K562 (cell line): ENCODE data around the gene KLKB1. TPM values are rescaled to one million over a fixed set of nuclear protein-coding genes. Genes with fewer than 3 reads are reported as not detected.

ENCODE experiments used
- DPF2 ChIP-seq: fragments of 450-650 bp; IDR thresholded peaks from 2 replicates; pipeline ENCODE4 v1.6.1; 2016
- HCFC1 ChIP-seq: IDR thresholded peaks from 2 replicates; pipeline ENCODE4 v1.6.1; 2012; ENCODE audit warnings: low read depth, low read length, improper control_type of control experiment
- L3MBTL2 ChIP-seq: fragments of 450-650 bp; IDR thresholded peaks from 2 replicates; pipeline ENCODE4 v1.6.1; 2016; ENCODE audit warnings: mild to moderate bottlenecking, moderate library complexity
- MGA ChIP-seq: fragments of 450-650 bp; IDR thresholded peaks from 2 replicates; pipeline ENCODE4 v1.6.1; 2016; ENCODE audit warnings: mild to moderate bottlenecking, moderate library complexity
- NR1H2 ChIP-seq: sonication (generic); formaldehyde crosslinking; IDR thresholded peaks from 2 replicates; pipeline ENCODE4 v1.4.0; 2020; ENCODE audit warnings: mild to moderate bottlenecking, missing genetic modification reagents
- PKNOX1 ChIP-seq: fragments of 450-650 bp; IDR thresholded peaks from 2 replicates; pipeline ENCODE4 v1.6.1; 2016
- RBM14 ChIP-seq: fragments of 200-400 bp; formaldehyde crosslinking; IDR thresholded peaks from 2 replicates; pipeline ENCODE4 v1.6.1; 2018; ENCODE audit warnings: low read depth, mild to moderate bottlenecking, low read length, moderate library complexity, borderline replicate concordance; ENCODE audit not compliant: insufficient read depth
- SIN3A ChIP-seq, 2 experiments: fragments of 150-350 bp in 1 of 2; IDR thresholded peaks; 2 replicates each; pipeline ENCODE4 v1.6.1; 2011 to 2016; ENCODE audit warnings: borderline replicate concordance in 2 of 2, low read depth in 2 of 2, low read length in 2 of 2, mild to moderate bottlenecking in 2 of 2, moderate library complexity in 2 of 2; ENCODE audit not compliant: control insufficient read depth in 1 of 2
- ZBTB7A ChIP-seq: IDR thresholded peaks from 2 replicates; pipeline ENCODE4 v1.6.1; 2011; ENCODE audit warnings: low read depth, mild to moderate bottlenecking, low read length, moderate library complexity, borderline replicate concordance; ENCODE audit not compliant: control insufficient read depth
- polyA plus RNA-seq, 8 experiments: library from polyadenylated mRNA; depleted of rRNA in 4 of 8; stranded (reverse) in 5 of 8; unstranded in 3 of 8; fragments of >200 nt; fragmentation: Nextera tagmentation in 2 of 8; fragmentation: Illumina TruSeq in 1 of 8; extraction: Ambion mirVana in 2 of 8; extraction: Trizol in 1 of 8; gene quantifications; 2 replicates each; pipeline versions ENCODE4 v1.2.1 to v1.2.3, GENCODE V29; 2011 to 2014; ENCODE audit warnings: inconsistent platforms in 1 of 8, missing spikeins in 1 of 8
- total RNA-seq, 7 experiments: library from RNA; depleted of rRNA in 6 of 7; stranded (reverse); fragments of >200 nt in 6 of 7; fragmentation: Illumina TruSeq in 2 of 7; extraction: Trizol in 2 of 7; gene quantifications; 2 replicates each; pipeline versions ENCODE4 v1.2.1 to v1.2.3, GENCODE V29; 2011 to 2021; ENCODE audit warnings: low replicate concordance in 1 of 7

Gene KLKB1
- total and polyA plus RNA-seq, 9 of the 15 experiments (the other 6 are each of a cell fraction or from before 2014, with no cell fraction given): 0.27 TPM; not detected in 8

- 0 out of 2 replicates have a peak, but pooled peaks have one; percentile 32 for TF ChIP-seq MGA
- TF ChIP-seq ZBTB7A: peak; percentile 62; the same call in 1 of the 2 replicates
- 0 out of 2 replicates have a peak, but pooled peaks have one; percentile 11 for TF ChIP-seq DPF2
- no peak for TF ChIP-seq PKNOX1
- TF ChIP-seq RBM14: 0 out of 2 replicates have a peak, but pooled peaks have one; percentile 1
- peak; percentile 93; the same call in 1 of the 2 replicates for TF ChIP-seq NR1H2 (CRISPR knock-in tag)
- TF ChIP-seq L3MBTL2: no peak; the same call in 1 of the 2 replicates
- TF ChIP-seq HCFC1: no peak
- peak in 1 of 2 experiments; percentile 21; a peak in 1 of 4 replicates for TF ChIP-seq SIN3A (IDR thresholded peaks at IDR 0.05; ENCODE audit: borderline replicate concordance in 2 of 2, control insufficient read depth in 1 of 2, low read depth in 2 of 2, low read length in 2 of 2)
Measured at GRCh38 chr4:186190581-186191199, 36.6 kb upstream of the KLKB1 start (continued).
